NCI-H2107 treated with DMSO at 0.1 percent for 48 hours (cell line): ENCODE results near the gene TBC1D14.
"Not testable (repeated sequence)": the region's sequence is repeated elsewhere in the genome, so short reads cannot be mapped to it uniquely, and the experiment has no call there.

Experiments
- DNase-seq: peaks from one replicate; lab custom pipeline; 2025; ENCODE audit not compliant: unreplicated experiment; lab: John Stamatoyannopoulos, UW

The TBC1D14 gene

GRCh38 chr4:6969826-6970800 lies 60.5 kb downstream of the TBC1D14 start:
- DNase-seq, result no peak

- DNase-seq, result no peak
Observed at GRCh38 chr4:6971536-6972374, 62.1 kb downstream of the TBC1D14 start.

GRCh38 chr4:6972375-6972650 lies 62.7 kb downstream of the TBC1D14 start:
- DNase-seq, result no peak

- no peak for DNase-seq
Observed at GRCh38 chr4:6972911-6973310, 63.3 kb downstream of the TBC1D14 start.

- DNase-seq, result peak; percentile 33
Observed at GRCh38 chr4:6974138-6974848, 64.7 kb downstream of the TBC1D14 start.

GRCh38 chr4:6977846-6978245 lies 68.2 kb downstream of the TBC1D14 start:
- DNase-seq, result not testable (repeated sequence)

- DNase-seq, result no peak
Observed at GRCh38 chr4:6983544-6984142, 74.0 kb downstream of the TBC1D14 start.

- peak; percentile 11 for DNase-seq
Observed at GRCh38 chr4:6984612-6985425, 75.2 kb downstream of the TBC1D14 start.

GRCh38 chr4:6986072-6986780 lies 76.6 kb downstream of the TBC1D14 start:
- no peak for DNase-seq

- DNase-seq, result peak; percentile 63
Observed at GRCh38 chr4:6986781-6987587, 77.4 kb downstream of the TBC1D14 start.

- no peak for DNase-seq
Observed at GRCh38 chr4:6987588-6987961, 77.9 kb downstream of the TBC1D14 start.

GRCh38 chr4:6988016-6988715 lies 78.5 kb downstream of the TBC1D14 start:
- DNase-seq, result no peak

GRCh38 chr4:6989331-6989923 lies 79.8 kb downstream of the TBC1D14 start:
- no peak for DNase-seq

- DNase-seq, result no peak
Observed at GRCh38 chr4:6990661-6991060, 81.0 kb downstream of the TBC1D14 start.

GRCh38 chr4:6991249-6991648 lies 81.6 kb downstream of the TBC1D14 start:
- no peak for DNase-seq

GRCh38 chr4:6991771-6992557 lies 82.3 kb downstream of the TBC1D14 start:
- no peak for DNase-seq
